OCI-LY7 (cell line): ENCODE measurements around the gene ECI2. TPM values are rescaled to one million over a fixed set of nuclear protein-coding genes. Genes with fewer than 3 reads are reported as not detected.

Experiments
- BruUV-seq: library from RNA; stranded (reverse); fragments of 400-500 nt; replicated peaks from 2 replicates; lab custom pipeline; 2021; lab: Mats Ljungman, UMichigan
- CTCF ChIA-PET: fragments of 300-600 bp; sonication (Branson Sonifier 250); formaldehyde crosslinking; loops from one replicate; lab custom pipeline; 2022; ENCODE audit warnings: antibody characterized with exemption; ENCODE audit not compliant: unreplicated experiment; lab: Charles Lee
- POLR2A ChIA-PET: fragments of 300-600 bp; sonication (Branson Sonifier 250); formaldehyde crosslinking; loops from one replicate; lab custom pipeline; 2022; ENCODE audit warnings: antibody characterized with exemption; lab: Charles Lee
- DNase-seq: peaks from one replicate; pipeline ENCODE4 v3.0.0-alpha.2; 2015; ENCODE audit warnings: low spot score
- H2AFZ ChIP-seq: fragments of 200-600 bp; sonication (generic), shearing (Covaris generic); 2 replicates; pipeline ENCODE4 v1.6.1; 2014; ENCODE audit warnings: mild to moderate bottlenecking, antibody characterized with exemption, low read length, moderate library complexity
- H3K27ac ChIP-seq: fragments of 200-600 bp; sonication (generic); 2 replicates; pipeline ENCODE4 v1.5.1; 2014; ENCODE audit warnings: mixed run types, low read depth, mild to moderate bottlenecking, moderate library complexity, low read length, inconsistent platforms; ENCODE audit not compliant: poor library complexity, severe bottlenecking
- H3K36me3 ChIP-seq: fragments of 200-600 bp; sonication (generic); 2 replicates; pipeline ENCODE4 v1.6.1; 2014; ENCODE audit warnings: mild to moderate bottlenecking, antibody characterized with exemption, low read length, moderate library complexity, mixed read lengths; ENCODE audit not compliant: insufficient read depth
- H3K4me1 ChIP-seq: fragments of 200-600 bp; sonication (generic); 2 replicates; pipeline ENCODE4 v1.5.1; 2014; ENCODE audit warnings: mild to moderate bottlenecking, low read length; ENCODE audit not compliant: insufficient read depth, poor library complexity, severe bottlenecking
- H3K4me2 ChIP-seq: fragments of 200-600 bp; sonication (generic); 2 replicates; pipeline ENCODE4 v1.6.1; 2014; ENCODE audit warnings: mild to moderate bottlenecking, low read length
- H3K4me3 ChIP-seq: fragments of 200-600 bp; sonication (generic); 2 replicates; pipeline ENCODE4 v1.5.1; 2014; ENCODE audit warnings: mild to moderate bottlenecking, low read depth, low read length; ENCODE audit not compliant: poor library complexity, severe bottlenecking
- H3K79me2 ChIP-seq: fragments of 200-600 bp; sonication (generic); 2 replicates; pipeline ENCODE4 v1.6.1; 2016; ENCODE audit warnings: low read depth, mild to moderate bottlenecking, low read length, moderate library complexity, mixed read lengths; ENCODE audit not compliant: insufficient read depth
- H3K9me2 ChIP-seq: fragments of 200-600 bp; sonication (generic); 2 replicates; pipeline ENCODE4 v1.6.1; 2016; ENCODE audit warnings: mild to moderate bottlenecking, low read length, mixed read lengths; ENCODE audit not compliant: insufficient read depth
- H3K9me3 ChIP-seq: fragments of 200-600 bp; sonication (generic); 2 replicates; pipeline ENCODE4 v1.6.1; 2014; ENCODE audit warnings: mild to moderate bottlenecking, mixed run types, low read length, mixed read lengths
- H4K20me1 ChIP-seq: fragments of 200-600 bp; sonication (generic); 2 replicates; pipeline ENCODE4 v1.6.1; 2014; ENCODE audit warnings: mild to moderate bottlenecking, antibody characterized with exemption, low read length, moderate library complexity, mixed read lengths; ENCODE audit not compliant: insufficient read depth
- CTCF ChIP-seq: fragments of 200-600 bp; sonication (generic); conservative IDR thresholded peaks from 2 replicates; pipeline ENCODE4 v1.5.1; 2014; ENCODE audit warnings: mild to moderate bottlenecking, antibody characterized with exemption, low read length, moderate library complexity, mixed read lengths
- EZH2phosphoT487 ChIP-seq: fragments of 200-600 bp; sonication (generic); IDR thresholded peaks from 2 replicates; pipeline ENCODE4 v1.6.1; 2018; ENCODE audit warnings: low read depth, borderline replicate concordance, mild to moderate bottlenecking, mixed run types, antibody characterized with exemption, low read length, moderate library complexity, mixed read lengths
- intact Hi-C: fragments of 100-400 bp; cut with micrococcal nuclease; formaldehyde crosslinking; loops from one replicate; pipeline ENCODE4 v1.10.0; 2022; ENCODE audit not compliant: unreplicated experiment
- total RNA-seq, 2 experiments: library from RNA; depleted of rRNA in 1 of 2; stranded (reverse); fragments of >200 nt in 1 of 2; shearing (Covaris generic) in 1 of 2; gene quantifications; 2 replicates each; pipeline ENCODE4 v1.2.3, GENCODE V29; 2014 to 2022

The ECI2 gene
- total RNA-seq, 2 experiments from 2014 or later: 49.3 to 50.4 TPM

GRCh38 chr6:4162370-4162769, 27.0 kb upstream of the ECI2 start:
- H3K4me2 ChIP-seq: no peak overlapping the region
- TF ChIP-seq EZH2phosphoT487 (no peak), CTCF (no peak)
- intact Hi-C loops: no loop called here
- H3K4me3 ChIP-seq: no peak overlapping the region
- H3K27ac ChIP-seq: no peak overlapping the region
- BruUV-seq: no TSS peak
- H3K9me2 ChIP-seq: no peaks in the 10 kb centered on the region
- no peaks in the 10 kb centered on the region for H4K20me1 ChIP-seq
- ChIA-PET POLR2A (no interaction called here), CTCF (no interaction called here)
- no peaks in the 10 kb centered on the region for H3K79me2 ChIP-seq
- no peak overlapping the region for H2AFZ ChIP-seq
- DNase-seq: no peak
- no peaks in the 10 kb centered on the region for H3K36me3 ChIP-seq
- H3K4me1 ChIP-seq: no peaks in the 10 kb centered on the region
- H3K9me3 ChIP-seq: no peaks in the 10 kb centered on the region

- ChIA-PET CTCF (no interaction called here), POLR2A (no interaction called here)
- Histone ChIP-seq H3K9me2 (no peaks in the 10 kb centered on the region), H3K4me2 (no peak overlapping the region), H3K4me1 (peaks cover 13% of the 10 kb centered on the region), H2AFZ (no peak overlapping the region), H3K79me2 (no peaks in the 10 kb centered on the region), H3K27ac (no peak overlapping the region), H4K20me1 (no peaks in the 10 kb centered on the region), H3K4me3 (no peak overlapping the region), H3K9me3 (no peaks in the 10 kb centered on the region), H3K36me3 (no peaks in the 10 kb centered on the region)
- no TSS peak for BruUV-seq
- TF ChIP-seq EZH2phosphoT487 (no peak), CTCF (no peak)
- intact Hi-C loops: loop anchor here (5.0 kb wide), 1 partner anchor 102 kb away; no protein-coding TSS in a partner anchor
- no peak for DNase-seq
These were observed 24.1 kb upstream of the ECI2 start for GRCh38 chr6:4159491-4159890.

DNA sequence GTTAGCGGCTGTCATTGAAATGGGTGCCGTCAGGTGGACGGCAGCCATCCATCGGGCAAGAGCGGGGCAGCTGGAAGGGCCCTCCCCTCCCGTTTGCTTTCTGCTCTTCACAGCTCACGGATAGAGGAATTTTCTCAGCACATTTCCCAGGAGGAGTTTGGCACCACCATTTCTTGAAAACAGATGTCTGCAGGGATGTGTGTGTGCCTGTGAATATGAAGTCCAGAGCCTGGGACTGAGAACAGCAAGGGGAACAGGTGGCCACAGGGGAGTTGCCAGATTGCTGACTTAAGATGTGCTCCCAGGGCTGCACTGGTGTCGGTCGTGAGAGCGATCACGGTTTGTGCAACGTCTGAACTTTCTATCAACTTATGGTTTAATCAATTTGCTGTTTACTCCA, 22.1 kb upstream of the ECI2 start:
- intact Hi-C loops: loop anchor here (5.0 kb wide), 1 partner anchor 100 kb away; no protein-coding TSS in a partner anchor
- Histone ChIP-seq H3K27ac (no peak overlapping the region), H3K9me3 (peaks cover 4% of the 10 kb centered on the region; the same call in 1 of the 2 replicates), H3K79me2 (no peaks in the 10 kb centered on the region), H4K20me1 (no peaks in the 10 kb centered on the region), H3K9me2 (no peaks in the 10 kb centered on the region), H3K4me3 (no peak overlapping the region), H2AFZ (no peak overlapping the region), H3K4me2 (no peak overlapping the region), H3K36me3 (no peaks in the 10 kb centered on the region), H3K4me1 (peaks cover 31% of the 10 kb centered on the region)
- ChIA-PET POLR2A (no interaction called here), CTCF (no interaction called here)
- no peak for DNase-seq
- no TSS peak for BruUV-seq
- TF ChIP-seq CTCF (no peak), EZH2phosphoT487 (no peak)
